Kidney capillary endothelial cell (primary cell): ENCODE measurements around the gene UGT1A6.
"Not testable (repeated sequence)": the region's sequence is repeated elsewhere in the genome, so short reads cannot be mapped to it uniquely, and the experiment has no call there.

Experiments used
- DNase-seq: peaks from one replicate; pipeline ENCODE4 v3.0.0-alpha.2; 2018; ENCODE audit warnings: low spot score

Gene UGT1A6

DNA sequence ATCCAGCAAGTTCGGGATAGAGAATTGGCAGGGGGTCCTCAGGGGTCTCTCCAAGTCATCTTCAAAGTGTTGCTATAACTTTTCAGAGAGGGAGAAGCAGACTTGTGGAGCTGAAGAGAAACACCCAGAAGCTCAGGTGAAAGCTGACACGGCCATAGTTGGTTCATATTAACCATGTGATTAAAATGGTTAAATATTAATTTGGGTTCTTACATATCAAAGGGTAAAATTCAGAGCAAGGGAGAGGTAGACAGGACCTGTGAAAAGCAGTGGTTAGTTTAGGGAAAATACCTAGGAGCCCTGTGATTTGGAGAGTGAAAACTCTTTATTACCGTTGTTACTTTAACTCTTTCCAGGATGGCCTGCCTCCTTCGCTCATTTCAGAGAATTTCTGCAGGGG, at the start of gene UGT1A6:
TSS of gene UGT1A6 (plus strand) at position 243 of the 400 bp plus-strand sequence. CDS start at position 358, 115 bp downstream.
- no peak for DNase-seq

DNA sequence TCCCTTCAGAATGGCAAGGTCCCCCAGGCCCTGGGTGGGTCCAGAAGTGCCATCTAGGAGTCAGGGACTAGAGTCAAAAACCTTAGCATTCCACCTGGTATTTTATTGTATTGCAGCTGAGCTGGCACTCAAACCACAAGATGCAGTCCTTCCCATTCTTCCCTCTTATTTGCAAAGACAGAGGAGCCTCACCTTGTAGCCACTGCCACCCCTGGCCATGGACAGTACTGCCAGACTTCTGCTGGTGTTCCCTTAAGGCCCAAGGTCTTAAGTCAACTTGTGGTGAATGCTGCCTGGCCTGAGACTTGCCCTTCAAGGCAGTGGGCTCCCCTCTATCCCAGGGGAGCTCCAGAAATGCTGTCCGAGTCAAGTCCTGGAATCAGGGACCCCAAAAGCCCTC, 49.6 kb upstream of the UGT1A6 start:
- no peak for DNase-seq

DNA sequence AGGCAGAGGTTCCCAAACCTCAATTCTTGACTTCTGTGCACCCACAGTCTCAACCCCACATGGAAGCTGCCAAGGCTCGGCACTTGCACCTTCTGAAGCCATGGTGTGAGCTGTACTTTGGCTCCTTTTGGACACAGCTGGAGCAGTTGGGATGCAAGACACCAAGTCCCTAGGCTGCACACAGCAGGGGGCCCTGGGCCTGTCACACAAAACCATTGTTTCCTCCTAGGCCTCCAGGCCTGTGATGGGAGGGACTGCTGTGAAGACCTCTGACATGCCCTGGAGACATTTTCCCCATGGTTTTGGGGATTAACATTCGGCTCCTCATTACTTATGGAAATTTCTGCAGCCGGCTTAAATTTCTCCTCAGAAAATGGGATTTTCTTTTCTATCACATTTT, 46.7 kb upstream of the UGT1A6 start:
- DNase-seq, result not testable (repeated sequence)

DNA sequence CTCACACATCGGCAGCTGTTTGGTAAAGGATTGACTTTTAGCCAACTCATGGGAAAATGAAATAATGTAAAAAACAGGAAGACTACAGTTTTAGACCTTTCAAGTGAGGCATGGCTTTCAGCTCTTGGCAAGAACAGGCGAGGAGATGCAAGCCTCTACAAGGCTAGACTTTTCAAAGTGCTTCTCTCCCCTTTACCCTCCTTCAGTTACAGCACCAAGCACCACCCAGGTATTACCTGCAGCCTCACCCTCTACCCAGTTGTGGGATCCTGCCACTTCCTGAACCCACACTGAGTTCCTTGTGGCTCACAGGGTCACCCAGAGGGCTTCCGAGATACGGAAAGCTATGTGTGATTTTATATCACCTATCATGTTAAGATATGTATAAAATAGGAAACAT, 41.7 kb upstream of the UGT1A6 start:
- no peak for DNase-seq

DNA sequence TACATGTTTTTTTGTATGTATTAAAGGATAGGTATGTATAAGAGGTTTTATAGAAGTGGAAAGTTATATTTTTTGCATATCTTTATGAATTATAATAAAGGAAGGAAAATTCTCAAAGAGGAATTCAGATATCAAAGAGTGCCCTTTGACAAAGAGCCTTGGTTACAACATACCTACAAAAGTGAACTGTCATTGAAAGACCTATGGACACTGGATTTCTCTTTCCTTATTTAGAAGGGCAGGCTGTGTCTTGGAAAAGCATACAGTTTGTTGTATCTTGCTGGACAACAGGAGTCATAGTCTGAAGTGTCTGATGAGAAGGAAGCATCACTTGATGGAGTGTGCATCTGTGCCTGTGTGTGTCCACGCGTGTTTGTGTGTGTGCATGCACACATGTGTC, 41.3 kb upstream of the UGT1A6 start:
- no peak for DNase-seq

DNA sequence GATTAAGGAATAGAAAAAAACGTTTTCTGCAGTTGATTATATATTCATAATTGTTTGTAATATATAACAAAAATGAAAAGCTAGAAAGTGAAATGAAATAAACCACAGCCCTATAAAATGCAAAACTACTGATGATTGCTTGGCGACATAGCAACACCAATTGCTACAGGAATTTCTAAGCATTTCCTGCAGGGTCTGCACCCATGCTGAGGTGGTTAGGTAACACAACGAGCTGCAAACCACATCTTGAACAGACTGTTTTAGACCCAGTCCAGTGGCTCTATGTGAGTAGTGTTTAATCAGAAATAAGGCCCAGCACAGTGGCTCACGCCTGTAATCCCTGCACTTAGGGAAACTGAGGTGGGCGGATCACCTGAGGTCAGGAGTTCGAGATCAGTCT, 38.2 kb upstream of the UGT1A6 start:
- no peak for DNase-seq

DNA sequence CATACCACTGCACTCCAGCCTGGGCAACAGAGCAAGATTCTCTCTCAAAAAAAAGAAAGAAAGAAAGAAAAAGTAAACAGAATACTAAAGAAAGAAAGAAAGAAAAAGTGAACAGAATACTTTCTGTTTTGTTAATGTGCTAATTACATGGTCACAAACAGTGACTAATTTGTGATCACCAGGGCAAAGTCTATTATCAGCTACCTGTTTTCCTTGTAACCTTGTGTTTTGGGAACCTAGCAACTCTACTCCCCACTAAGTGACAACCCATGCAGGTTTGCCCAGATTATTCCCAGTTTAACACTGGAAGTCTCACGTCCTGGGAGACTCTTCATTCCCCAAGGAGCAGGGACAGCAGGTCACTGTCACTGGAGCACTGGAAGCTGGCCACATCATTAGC, 37.6 kb upstream of the UGT1A6 start:
- no peak for DNase-seq

DNA sequence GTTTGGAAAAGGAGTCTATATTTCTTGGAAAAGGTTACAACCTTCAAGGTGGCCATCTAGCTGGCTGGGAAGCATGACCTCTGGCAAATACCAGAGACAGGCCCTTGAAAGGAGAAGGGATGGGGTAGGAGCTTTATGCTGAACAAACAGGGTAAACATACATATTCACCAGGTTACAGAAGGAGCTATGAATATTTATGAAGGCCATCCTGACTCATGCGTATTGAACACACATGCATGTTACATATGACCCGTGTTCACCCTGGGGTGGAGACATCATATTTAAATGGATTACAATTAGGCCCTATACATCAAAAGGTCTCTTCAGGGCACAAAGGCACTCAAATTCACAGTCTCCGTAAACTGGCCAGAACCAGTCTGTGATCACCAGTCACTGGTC, 36.7 kb upstream of the UGT1A6 start:
- not testable (repeated sequence) for DNase-seq

DNA sequence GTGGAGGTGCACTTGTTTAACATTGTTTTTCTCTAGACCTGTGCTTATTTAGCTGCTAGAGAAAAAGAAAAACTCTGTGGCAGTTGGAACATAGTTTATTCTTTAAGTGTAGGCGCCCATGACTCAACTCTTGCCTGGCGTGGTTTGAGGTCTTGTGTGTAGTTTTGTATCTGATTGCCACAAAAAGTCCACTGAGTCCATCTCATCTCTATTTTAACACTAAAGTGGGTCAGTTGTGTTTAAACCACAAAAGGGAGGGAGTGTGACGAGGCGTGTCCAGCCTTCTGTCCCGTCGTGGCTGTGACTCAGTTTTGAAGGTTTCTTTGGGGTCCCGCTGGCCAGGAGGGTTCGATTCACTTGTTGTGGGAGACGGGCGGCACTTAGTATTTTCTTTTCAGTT, 36.2 kb upstream of the UGT1A6 start:
- no peak for DNase-seq

DNA sequence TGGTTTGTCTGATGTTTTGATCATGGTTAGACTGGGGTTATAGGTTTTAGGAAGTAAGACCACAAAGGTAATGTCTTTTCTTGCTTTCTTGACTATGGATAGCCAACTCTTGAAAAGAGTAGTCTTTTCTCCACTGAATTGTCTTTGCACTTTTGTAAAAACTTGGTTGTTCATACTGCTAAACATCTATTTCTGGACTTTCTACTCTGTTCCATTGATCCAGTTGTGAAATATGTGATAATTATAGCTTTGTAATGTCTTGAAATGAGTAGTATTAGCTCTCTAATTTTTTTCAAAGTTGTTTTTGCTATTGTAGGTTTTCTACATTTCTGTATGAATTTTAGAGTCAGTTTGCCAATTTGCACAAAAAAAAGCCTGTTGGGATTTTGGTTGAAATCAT, 34.1 kb upstream of the UGT1A6 start:
- DNase-seq, result no peak

DNA sequence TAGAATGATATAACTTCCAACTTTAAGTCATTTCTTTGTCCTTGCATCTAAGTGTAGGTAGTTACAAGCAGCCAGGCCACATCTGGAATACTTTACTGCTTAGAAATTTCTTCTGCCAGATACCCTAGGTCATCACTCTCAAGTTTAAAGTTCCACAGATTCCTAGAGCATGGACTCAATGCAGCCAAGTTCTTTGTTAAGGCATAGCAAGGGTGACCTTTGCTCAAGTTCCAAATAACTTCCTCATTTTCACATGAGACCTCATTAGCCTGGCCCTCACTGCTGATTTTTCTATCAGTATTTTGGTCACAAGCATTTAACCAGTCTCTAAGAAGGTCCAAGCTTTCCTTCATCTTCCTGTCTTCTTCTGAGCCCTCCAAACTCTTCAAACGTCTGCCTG, 28.8 kb upstream of the UGT1A6 start:
- DNase-seq, result no peak

DNA sequence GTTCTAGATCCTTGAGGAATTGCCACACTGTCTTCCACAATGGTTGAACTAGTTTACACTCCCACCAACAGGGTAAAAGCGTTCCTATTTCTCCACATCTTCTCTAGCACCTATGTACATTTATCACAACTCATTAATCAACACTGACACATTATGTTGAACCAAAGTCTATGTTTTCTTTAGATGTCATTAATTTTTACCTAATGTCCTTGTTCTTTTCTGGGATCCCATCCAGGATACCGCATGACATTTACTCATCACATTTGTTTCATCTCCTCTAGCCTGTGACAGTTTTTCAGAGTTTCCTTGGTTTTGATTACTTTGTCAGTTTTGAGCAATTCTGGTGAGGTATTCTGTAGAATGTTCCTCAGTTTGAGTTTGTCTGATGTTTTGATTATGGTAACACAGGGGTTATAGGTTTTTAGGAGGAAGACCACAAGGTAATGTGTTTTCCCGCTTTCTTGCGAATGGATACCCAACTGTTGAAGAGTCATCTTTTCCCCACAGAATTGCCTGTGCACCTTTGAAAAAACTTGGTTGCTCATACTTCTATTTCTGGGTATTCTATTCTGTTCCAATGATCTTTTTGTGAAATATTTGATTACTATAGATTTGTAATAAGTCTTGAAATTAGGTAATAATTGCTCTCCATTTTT, 24.0 kb upstream of the UGT1A6 start:
- DNase-seq, result no peak

DNA sequence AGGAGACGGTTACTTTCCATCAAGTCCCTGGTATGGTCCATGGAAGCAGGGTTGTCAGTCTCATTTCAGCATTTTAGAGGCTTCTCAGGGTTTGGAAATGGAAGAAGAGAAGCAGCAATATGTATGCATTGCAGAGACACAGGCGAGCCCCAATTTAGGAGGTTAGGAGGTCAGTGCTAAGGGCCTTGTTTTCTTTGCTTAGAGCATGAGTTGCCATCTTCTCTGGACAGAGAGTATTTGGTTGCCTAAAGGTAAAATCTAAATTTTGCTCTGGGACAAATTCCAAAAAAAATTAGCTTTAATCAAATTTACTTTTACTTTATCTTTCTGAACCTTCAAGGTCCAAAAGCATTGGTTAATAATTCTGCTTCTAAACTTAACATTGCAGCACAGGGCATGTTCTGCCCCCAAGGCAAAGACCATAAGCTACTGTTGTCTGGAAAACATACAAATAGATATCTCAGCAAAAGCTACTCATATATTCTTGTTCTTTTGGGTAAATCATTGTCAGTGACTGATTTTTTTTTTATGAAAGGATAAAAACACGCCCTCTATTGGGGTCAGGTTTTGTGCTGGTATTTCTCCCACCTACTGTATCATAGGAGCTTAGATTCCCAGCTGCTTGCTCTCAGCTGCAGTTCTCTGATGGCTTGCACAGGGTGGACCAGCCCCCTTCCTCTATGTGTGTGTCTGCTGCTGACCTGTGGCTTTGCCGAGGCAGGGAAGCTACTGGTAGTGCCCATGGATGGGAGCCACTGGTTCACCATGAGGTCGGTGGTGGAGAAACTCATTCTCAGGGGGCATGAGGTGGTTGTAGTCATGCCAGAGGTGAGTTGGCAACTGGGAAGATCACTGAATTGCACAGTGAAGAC, 21.2 kb upstream of the UGT1A6 start, which contains the start of gene UGT1A9:
TSS of gene UGT1A9 (plus strand) at position 609 of the 872 bp plus-strand sequence. CDS start at position 646, 37 bp downstream.
- DNase-seq, result no peak

DNA sequence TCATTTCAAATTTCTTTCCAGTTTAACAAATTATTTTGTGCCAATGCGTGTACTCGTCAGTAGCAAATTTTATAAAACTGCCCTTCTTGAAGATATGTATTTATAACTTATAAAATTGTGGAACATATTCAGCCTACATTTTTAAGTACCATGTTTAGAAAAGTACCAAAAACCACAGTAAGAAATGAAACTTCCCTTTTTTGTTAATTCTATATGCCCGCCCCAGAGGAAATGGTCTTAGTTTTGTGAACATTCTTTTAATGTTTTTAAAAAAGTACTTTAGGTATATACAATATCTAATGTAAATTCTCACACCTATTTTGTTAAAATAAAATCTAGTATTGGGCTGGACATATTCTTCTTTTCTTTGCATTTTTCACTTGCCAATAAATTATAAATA, 19.8 kb upstream of the UGT1A6 start:
- no peak for DNase-seq

DNA sequence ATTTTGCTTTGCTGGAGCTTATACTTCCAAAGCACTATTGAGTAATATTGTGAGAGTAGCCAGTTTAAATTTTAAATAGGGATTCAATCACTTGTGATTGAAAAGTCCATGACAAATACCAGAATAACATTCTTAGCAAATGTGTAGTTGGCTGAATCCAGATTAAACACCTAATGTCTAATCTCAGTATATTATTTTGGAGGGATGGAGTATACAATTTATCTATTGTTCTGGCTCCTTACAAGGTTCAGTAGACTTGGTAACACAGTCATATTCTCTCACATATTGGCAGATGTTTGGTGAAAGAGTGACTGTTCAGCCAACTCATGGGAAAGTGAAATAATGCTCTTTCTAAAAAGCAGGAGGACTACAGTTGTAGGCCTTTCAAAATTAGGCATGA, 18.8 kb upstream of the UGT1A6 start:
- DNase-seq, result no peak

DNA sequence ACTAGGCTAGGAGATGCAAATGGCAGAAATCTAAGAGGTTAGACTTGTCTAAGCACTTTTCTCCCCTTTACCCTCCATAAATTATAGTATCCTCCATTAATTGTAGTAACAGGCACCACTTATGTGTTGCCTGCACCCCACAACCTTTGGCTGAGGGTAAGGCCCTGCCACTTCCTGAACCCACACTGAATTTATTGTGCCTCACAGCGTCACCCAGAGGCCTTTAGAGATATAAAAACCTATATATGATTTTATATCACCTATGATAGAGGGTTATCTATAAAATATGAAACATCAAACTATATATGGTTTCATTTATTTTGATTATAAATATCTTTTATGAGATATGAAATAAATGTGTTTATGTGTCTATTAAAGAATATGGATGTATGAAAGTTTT, 18.4 kb upstream of the UGT1A6 start:
- no peak for DNase-seq

DNA sequence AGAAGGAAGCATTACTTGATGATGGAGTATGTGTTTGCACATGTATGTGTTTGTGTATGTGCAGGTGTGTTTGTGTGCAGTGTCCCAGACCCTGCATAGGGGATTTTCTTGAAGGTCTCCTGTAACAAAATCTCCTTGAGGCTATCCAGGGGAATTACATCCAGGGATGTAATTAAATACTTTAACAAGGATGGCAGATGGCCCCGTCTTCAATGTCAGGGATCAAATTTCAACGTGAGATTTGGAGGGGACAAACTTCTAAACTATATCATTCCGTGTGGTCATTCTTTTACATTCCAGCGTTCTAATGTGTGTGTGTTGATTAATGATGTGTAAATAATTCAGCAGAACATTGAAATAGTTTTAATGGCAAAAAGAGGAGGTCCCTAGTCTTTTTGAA, 17.7 kb upstream of the UGT1A6 start:
- DNase-seq, result no peak

DNA sequence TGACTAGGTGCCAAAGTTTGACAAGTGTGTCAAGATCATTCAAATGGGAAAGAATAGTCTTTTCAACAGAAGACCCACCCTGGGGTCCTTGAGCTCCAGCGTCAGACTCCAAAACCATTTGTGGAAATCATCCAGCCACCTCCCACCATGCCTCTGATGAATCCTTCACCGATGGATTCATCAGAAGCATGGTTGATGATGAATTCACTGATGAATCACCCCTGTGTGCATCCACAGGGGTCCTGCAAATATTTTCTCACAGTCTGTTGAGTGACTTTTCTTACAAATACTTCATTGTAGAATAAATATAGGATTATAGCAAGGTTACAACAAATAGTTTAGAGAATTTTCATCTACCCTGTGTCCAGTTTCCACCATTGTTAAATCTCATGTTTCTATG, 16.6 kb upstream of the UGT1A6 start:
- DNase-seq, result no peak

DNA sequence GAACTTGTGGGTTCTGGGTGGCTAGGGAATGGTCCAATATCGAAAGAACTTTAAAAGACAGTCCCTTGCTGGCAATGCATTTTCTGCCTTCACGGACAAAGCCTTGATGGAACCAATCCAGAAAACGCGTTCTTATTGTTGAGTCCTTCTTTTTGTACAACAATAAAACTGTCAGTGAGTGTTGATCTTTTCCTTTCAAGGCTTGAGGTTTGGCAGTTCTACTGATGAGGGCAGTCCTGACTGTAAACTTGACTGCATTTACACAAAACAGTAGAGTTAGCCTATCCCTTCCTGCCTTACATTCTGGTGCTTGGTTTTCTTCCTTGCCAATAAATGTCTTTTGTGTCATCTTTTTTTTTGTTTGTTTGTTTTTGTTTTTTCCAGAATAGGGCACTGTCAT, 13.5 kb upstream of the UGT1A6 start:
- no peak for DNase-seq

DNA sequence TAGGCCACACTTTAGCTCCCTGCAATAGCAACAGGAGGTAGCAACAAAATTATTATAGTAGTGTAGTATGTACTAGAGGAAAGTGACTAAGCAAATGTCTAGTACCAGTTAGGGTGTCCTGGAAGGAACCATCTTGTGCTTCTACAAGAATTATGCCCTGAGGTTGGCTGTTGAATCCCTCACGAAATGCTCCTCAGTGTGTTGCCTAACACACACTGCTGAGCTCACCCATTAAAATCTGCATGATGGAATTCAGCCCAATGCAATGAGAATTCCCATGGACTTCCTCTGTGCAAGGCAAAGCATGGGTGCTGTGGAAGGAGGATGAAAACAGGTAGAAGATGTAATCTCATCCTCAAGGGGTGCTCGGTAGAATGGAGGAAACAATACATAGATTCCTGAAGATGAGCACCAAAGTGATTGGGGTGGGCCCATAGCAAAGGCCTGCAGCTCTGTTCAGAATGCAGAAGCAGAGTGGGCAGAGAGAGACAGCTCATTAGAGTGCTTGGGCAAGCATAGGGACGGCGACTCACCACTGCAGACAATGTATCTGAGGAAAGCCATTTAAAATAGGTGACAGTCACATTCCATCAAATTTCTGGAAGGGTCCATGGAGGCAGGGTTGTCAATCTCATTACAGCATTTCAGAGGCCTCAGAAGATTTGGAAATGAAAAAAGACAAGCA, 12.2 kb upstream of the UGT1A6 start:
- DNase-seq, result no peak

DNA sequence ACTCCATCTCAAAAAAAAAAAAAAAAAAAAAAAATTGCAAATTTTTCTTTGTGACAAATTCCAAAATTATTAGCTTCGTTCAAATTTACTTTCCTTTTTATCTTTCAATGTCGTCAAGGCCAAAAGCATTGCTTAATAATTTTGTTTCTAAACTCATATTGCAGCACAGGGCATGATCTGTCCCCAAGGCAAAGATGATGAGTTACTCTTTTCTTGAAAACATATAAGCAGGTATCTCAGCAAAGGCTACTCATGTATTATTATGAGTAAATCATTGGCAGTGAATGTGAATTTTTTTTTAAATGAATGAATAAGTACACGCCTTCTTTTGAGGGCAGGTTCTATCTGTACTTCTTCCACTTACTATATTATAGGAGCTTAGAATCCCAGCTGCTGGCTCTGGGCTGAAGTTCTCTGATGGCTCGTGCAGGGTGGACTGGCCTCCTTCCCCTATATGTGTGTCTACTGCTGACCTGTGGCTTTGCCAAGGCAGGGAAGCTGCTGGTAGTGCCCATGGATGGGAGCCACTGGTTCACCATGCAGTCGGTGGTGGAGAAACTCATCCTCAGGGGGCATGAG, 11.1 kb upstream of the UGT1A6 start, which contains the start of gene UGT1A7:
TSS of gene UGT1A7 (plus strand) at position 381 of the 579 bp plus-strand sequence. CDS start at position 418, 37 bp downstream.
- DNase-seq, result no peak

DNA sequence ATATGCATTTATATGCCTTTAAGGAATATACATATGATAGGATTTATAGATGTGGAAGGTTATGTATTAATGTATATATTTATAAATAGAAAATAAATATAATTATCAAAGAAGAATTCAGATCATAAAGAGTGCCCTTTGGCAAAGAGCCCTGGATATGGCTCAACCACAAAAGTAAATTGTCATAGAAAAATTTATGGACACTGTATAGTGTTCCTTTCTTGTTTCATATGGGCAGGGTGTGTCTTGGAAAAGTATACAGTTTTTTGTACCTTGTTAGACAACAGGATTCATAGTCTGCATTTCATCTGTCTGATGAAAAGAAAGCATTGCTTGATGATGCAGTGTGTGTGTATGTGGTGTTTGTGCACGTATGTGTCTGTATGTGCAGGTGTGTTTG, 8.1 kb upstream of the UGT1A6 start:
- no peak for DNase-seq
